ENCODE data around the gene BMPR1B. TPM values are rescaled to one million over a fixed set of nuclear protein-coding genes. Genes with fewer than 3 reads are reported as not detected.

The BMPR1B gene
- total and polyA plus RNA-seq, 2 of the 8 experiments (the other 6 are each of a cell fraction or from before 2014, with no cell fraction given): 0.14 to 1.1 TPM

- no peak overlapping the region for H2BK120ac ChIP-seq (replicated peaks; ENCODE audit: low read depth, low read length)
- FAIRE-seq: no peak
- WGBS, 2 experiments (ENCODE audit: extremely low coverage in 1 of 2, insufficient coverage in 1 of 2, insufficient read length in 1 of 2, insufficient replicate concordance in 2 of 2, low coverage in 1 of 2, low lambda C conversion rate in 2 of 2, missing lambda C conversion rate in 1 of 2): 87% methylated on average over 2 of the region's 2 CpGs; no CpG with 5 or more reads in 1 of the 2 experiments
- H3K79me2 ChIP-seq (ENCODE audit: control insufficient read depth in 1 of 2, insufficient read depth in 2 of 2, low read length in 2 of 2): no peaks in the 10 kb centered on the region
- no peak overlapping the region for H2BK15ac ChIP-seq (ENCODE audit: low read length)
- H3K18ac ChIP-seq (ENCODE audit: extremely low read depth, low read length): no peak overlapping the region
- H3K23me2 ChIP-seq (ENCODE audit: low read depth, low read length): no peaks in the 10 kb centered on the region
- ChIA-PET CTCF (ENCODE audit: partially characterized antibody) (interaction anchor here (0.7 kb wide), 1 partner anchor 92 kb away, joined by 3 read pairs; no protein-coding TSS in a partner anchor), POLR2A (ENCODE audit: partially characterized antibody) (no interaction called here)
- H3K4me2 ChIP-seq (ENCODE audit: insufficient read depth in 1 of 2, low read depth in 2 of 2, low read length in 2 of 2): no peak overlapping the region
- H3K27me3 ChIP-seq (replicated peaks in 1 of 4; ENCODE audit: control insufficient read depth in 3 of 4, extremely low read depth in 1 of 4, insufficient read depth in 3 of 4, low read length in 3 of 4): no peaks in the 10 kb centered on the region
- H3K9ac ChIP-seq (replicated peaks in 1 of 4; ENCODE audit: extremely low read depth in 1 of 4, low read depth in 3 of 4, low read length in 3 of 4): no peak overlapping the region
- no peak overlapping the region for H4K5ac ChIP-seq (ENCODE audit: insufficient read length, low read depth, low read length)
- peaks cover 0 to 5% (median 3%) of the 10 kb centered on the region in 4 experiments; a peak in 2 of 7 replicates for H3K4me1 ChIP-seq (replicated peaks in 1 of 4; ENCODE audit: control insufficient read depth in 3 of 4, insufficient read depth in 4 of 4, low read length in 3 of 4)
- H4K20me1 ChIP-seq (replicated peaks in 1 of 2; ENCODE audit: control insufficient read depth in 1 of 2, insufficient read depth in 2 of 2, low read length in 2 of 2): no peaks in the 10 kb centered on the region
- no peak overlapping the region for H3K4ac ChIP-seq (replicated peaks; ENCODE audit: insufficient read length, low read depth, low read length)
- H3K36me3 ChIP-seq (ENCODE audit: control insufficient read depth in 2 of 4, insufficient read depth in 4 of 4, low read length in 3 of 4): no peaks in the 10 kb centered on the region
- H3K23ac ChIP-seq (ENCODE audit: insufficient read length): no peak overlapping the region
- H2AK5ac ChIP-seq (ENCODE audit: low read depth, low read length): no peak overlapping the region
- H4K91ac ChIP-seq (replicated peaks; ENCODE audit: insufficient read length, low read length): no peak overlapping the region
- no peak overlapping the region for H2BK20ac ChIP-seq (ENCODE audit: low read length)
- H3K79me1 ChIP-seq (ENCODE audit: low read depth, low read length): no peaks in the 10 kb centered on the region
- no peak overlapping the region for H3K27ac ChIP-seq (ENCODE audit: low read depth, low read length)
- no peak overlapping the region for H3K4me3 ChIP-seq (ENCODE audit: extremely low read depth in 1 of 4, insufficient read depth in 2 of 4, low read depth in 3 of 4, low read length in 4 of 4)
- H2BK12ac ChIP-seq (ENCODE audit: low read depth, low read length): no peak overlapping the region
- H3K9me3 ChIP-seq (ENCODE audit: insufficient read depth in 2 of 2, low read depth in 1 of 2, low read length in 1 of 2): peaks cover 4 to 6% of the 10 kb centered on the region in 2 experiments; a peak in 3 of 4 replicates
- no peak overlapping the region for H3K56ac ChIP-seq (replicated peaks; ENCODE audit: insufficient read length, low read depth, low read length)
- H3K14ac ChIP-seq (ENCODE audit: insufficient read length): no peak overlapping the region
- no peak for DNase-seq (ENCODE audit: low read depth in 1 of 2, low spot score in 2 of 2)
- H2BK5ac ChIP-seq (ENCODE audit: low read depth, low read length): no peak overlapping the region
- H4K8ac ChIP-seq (ENCODE audit: extremely low read depth, insufficient read depth, low read length): no peak overlapping the region
- no peak overlapping the region for H2AFZ ChIP-seq (ENCODE audit: low read length)
- no peak for TF ChIP-seq BRCA1 (IDR thresholded peaks at IDR 0.05; ENCODE audit: low read depth, low read length)
- no peak for TF ChIP-seq GTF2F1 (IDR thresholded peaks at IDR 0.05; ENCODE audit: borderline replicate concordance, low read depth, low read length)
- TF ChIP-seq RXRA (IDR thresholded peaks at IDR 0.05; ENCODE audit: insufficient read depth, low read depth, low read length): no peak
- no peak for TF ChIP-seq SRF (IDR thresholded peaks at IDR 0.05; ENCODE audit: low read depth, low read length)
- no peak for TF ChIP-seq JUND (IDR thresholded peaks at IDR 0.05; ENCODE audit: low read length)
- no peak for TF ChIP-seq CHD2 (IDR thresholded peaks at IDR 0.05; ENCODE audit: low read length)
- no peak for TF ChIP-seq SP1 (IDR thresholded peaks at IDR 0.05; ENCODE audit: low read depth, low read length)
- TF ChIP-seq KDM5A (IDR thresholded peaks at IDR 0.05; ENCODE audit: low read length): no peak
- TF ChIP-seq SP2 (IDR thresholded peaks at IDR 0.05; ENCODE audit: low read length): no peak
- TF ChIP-seq USF2 (IDR thresholded peaks at IDR 0.05; ENCODE audit: low read length): no peak
- TF ChIP-seq HDAC6 (IDR thresholded peaks at IDR 0.05; ENCODE audit: low read depth, low read length): no peak
- no peak for TF ChIP-seq SIRT6 (IDR thresholded peaks at IDR 0.05; ENCODE audit: low read length)
- no peak for TF ChIP-seq SP4 (IDR thresholded peaks at IDR 0.05; ENCODE audit: low read length)
- TF ChIP-seq ATF3 (IDR thresholded peaks at IDR 0.05; ENCODE audit: insufficient read depth, low read depth, low read length): no peak
- TF ChIP-seq PHF8 (conservative IDR thresholded peaks at IDR 0.05; ENCODE audit: low read depth, low read length): no peak
Measured at GRCh38 chr4:94895081-94895480, 137.3 kb downstream of the BMPR1B start.

All from H1 (cell line).